GM12865 (cell line): ENCODE results near the gene SEMA4B.
"Not testable (repeated sequence)": the region's sequence is repeated elsewhere in the genome, so short reads cannot be mapped to it uniquely, and the experiment has no call there.

ENCODE experiments used
- DNase-seq: peaks from one replicate; pipeline ENCODE4 v3.0.0; 2010; ENCODE audit warnings: low read depth
- H3K4me3 ChIP-seq: 2 replicates; pipeline ENCODE4 v1.5.1; 2011; ENCODE audit warnings: mild to moderate bottlenecking, low read depth, low read length, control low read depth
- CTCF ChIP-seq: IDR thresholded peaks from 2 replicates; pipeline ENCODE4 v1.5.1; 2011; ENCODE audit warnings: low read length, control low read depth, low read depth, inconsistent platforms; ENCODE audit not compliant: insufficient read depth; ENCODE audit errors: missing control alignments

Gene SEMA4B

GRCh38 chr15:90265271-90266060 is 64.3 kb downstream of the SEMA4B start, which contains the start of gene NGRN:
TSS of gene NGRN (plus strand) at chr15:90265672. CDS start at chr15:90265713, 41 bp downstream.
- peak; percentile 94 for DNase-seq
- H3K4me3 ChIP-seq, result peak within 1 kb of the TSS; percentile 80
- TF ChIP-seq CTCF, result no peak

GRCh38 chr15:90266061-90266431 is 64.9 kb downstream of the SEMA4B start:
- peak; percentile 45 for DNase-seq
- TF ChIP-seq CTCF, result no peak
- H3K4me3 ChIP-seq, result peak overlapping the region; percentile 80

- no peak for TF ChIP-seq CTCF
- DNase-seq, result no peak
- peak overlapping the region; percentile 80 for H3K4me3 ChIP-seq
These were observed 65.4 kb downstream of the SEMA4B start for GRCh38 chr15:90266485-90266884.

- no peak for DNase-seq
- no peak for TF ChIP-seq CTCF
- H3K4me3 ChIP-seq, result no peak overlapping the region
These were observed 67.3 kb downstream of the SEMA4B start for GRCh38 chr15:90268415-90268814.

- TF ChIP-seq CTCF, result no peak
- no peak for DNase-seq
- no peak overlapping the region for H3K4me3 ChIP-seq
These were observed 69.5 kb downstream of the SEMA4B start for GRCh38 chr15:90270502-90271150.

GRCh38 chr15:90271459-90272166 is 70.5 kb downstream of the SEMA4B start:
- no peak for DNase-seq
- no peak for TF ChIP-seq CTCF
- H3K4me3 ChIP-seq, result no peak overlapping the region

- not testable (repeated sequence) for DNase-seq, H3K4me3 ChIP-seq
These were observed 77.3 kb downstream of the SEMA4B start for GRCh38 chr15:90278467-90278866.
